Measurements from ENCODE around the gene BRIP1. TPM values are rescaled to one million over a fixed set of nuclear protein-coding genes. Genes with fewer than 3 reads are reported as not detected.

BRIP1 gene
- total RNA-seq, 2 donors from 2014 or later: 0.14 TPM

- no peak for DNase-seq (ENCODE audit: low spot score)
- no peaks in the 10 kb centered on the region for H3K36me3 ChIP-seq
- ATAC-seq (ENCODE audit: insufficient number of reproducible peaks, low FRiP score, low read depth): no peak
- H3K27ac ChIP-seq: no peak overlapping the region
- H3K4me1 ChIP-seq (ENCODE audit: control insufficient read depth in 1 of 2, low read depth in 2 of 2): no peaks in the 10 kb centered on the region
- H3K4me3 ChIP-seq: no peak overlapping the region
- no peaks in the 10 kb centered on the region for H3K27me3 ChIP-seq (replicated peaks; ENCODE audit: insufficient read depth)
- H3K9me3 ChIP-seq: no peaks in the 10 kb centered on the region
- TF ChIP-seq CTCF (IDR thresholded peaks at IDR 0.05): no peak
Observed at GRCh38 chr17:61764846-61765245, 98.5 kb downstream of the BRIP1 start.

- Histone ChIP-seq H3K27me3 (replicated peaks; ENCODE audit: insufficient read depth) (no peaks in the 10 kb centered on the region), H3K4me1 (ENCODE audit: control insufficient read depth in 1 of 2, low read depth in 2 of 2) (no peaks in the 10 kb centered on the region), H3K27ac (no peak overlapping the region), H3K9me3 (no peaks in the 10 kb centered on the region), H3K36me3 (no peaks in the 10 kb centered on the region), H3K4me3 (no peak overlapping the region)
- DNase-seq (ENCODE audit: low spot score) (no peak), ATAC-seq (ENCODE audit: insufficient number of reproducible peaks, low FRiP score, low read depth) (no peak)
- TF ChIP-seq CTCF (IDR thresholded peaks at IDR 0.05): no peak
Observed at GRCh38 chr17:61761827-61762226, 101.5 kb downstream of the BRIP1 start.

- Histone ChIP-seq H3K4me1 (ENCODE audit: control insufficient read depth in 1 of 2, low read depth in 2 of 2) (no peaks in the 10 kb centered on the region), H3K27ac (no peak overlapping the region), H3K9me3 (no peaks in the 10 kb centered on the region), H3K4me3 (no peak overlapping the region), H3K36me3 (no peaks in the 10 kb centered on the region), H3K27me3 (replicated peaks; ENCODE audit: insufficient read depth) (no peaks in the 10 kb centered on the region)
- no peak for ATAC-seq (ENCODE audit: insufficient number of reproducible peaks, low FRiP score, low read depth)
- DNase-seq (ENCODE audit: low spot score): no peak
- TF ChIP-seq CTCF (IDR thresholded peaks at IDR 0.05): no peak
Observed at GRCh38 chr17:61759362-61759761, 104.0 kb downstream of the BRIP1 start.

- Histone ChIP-seq H3K4me3 (no peak overlapping the region), H3K4me1 (ENCODE audit: control insufficient read depth in 1 of 2, low read depth in 2 of 2) (no peaks in the 10 kb centered on the region), H3K27me3 (replicated peaks; ENCODE audit: insufficient read depth) (no peaks in the 10 kb centered on the region), H3K36me3 (no peaks in the 10 kb centered on the region), H3K9me3 (no peaks in the 10 kb centered on the region), H3K27ac (no peak overlapping the region)
- TF ChIP-seq CTCF (IDR thresholded peaks at IDR 0.05): no peak
- DNase-seq (ENCODE audit: low spot score): no peak
- no peak for ATAC-seq (ENCODE audit: insufficient number of reproducible peaks, low FRiP score, low read depth)
Observed at GRCh38 chr17:61758430-61758829, 104.9 kb downstream of the BRIP1 start.

- H3K4me3 ChIP-seq: no peak overlapping the region
- ATAC-seq (ENCODE audit: insufficient number of reproducible peaks, low FRiP score, low read depth): no peak
- H3K9me3 ChIP-seq: no peaks in the 10 kb centered on the region
- H3K36me3 ChIP-seq: no peaks in the 10 kb centered on the region
- H3K4me1 ChIP-seq (ENCODE audit: control insufficient read depth in 1 of 2, low read depth in 2 of 2): no peaks in the 10 kb centered on the region
- H3K27me3 ChIP-seq (replicated peaks; ENCODE audit: insufficient read depth): no peaks in the 10 kb centered on the region
- DNase-seq (ENCODE audit: low spot score): no peak
- TF ChIP-seq CTCF (IDR thresholded peaks at IDR 0.05): no peak
- H3K27ac ChIP-seq: no peak overlapping the region
Observed at GRCh38 chr17:61757168-61757567, 106.2 kb downstream of the BRIP1 start.
